Endothelial cell of umbilical vein (primary cell): Measurements from ENCODE around the gene NLGN1. TPM values are rescaled to one million over a fixed set of nuclear protein-coding genes. Genes with fewer than 3 reads are reported as not detected.

Experiments
- BruUV-seq: library from RNA; stranded (reverse); fragments of 400-500 nt; replicated peaks from 2 replicates; lab custom pipeline; 2021; lab: Mats Ljungman, UMichigan
- CTCF ChIA-PET: fragments of 300-600, 350-600 bp; sonication (Branson Sonifier 250); formaldehyde crosslinking; loops from one replicate; lab custom pipeline; 2021; ENCODE audit warnings: antibody characterized with exemption, inconsistent platforms; lab: Charles Lee
- POLR2A ChIA-PET: fragments of 300-600, 350-600 bp; sonication (Branson Sonifier 250); formaldehyde crosslinking; loops from one replicate; lab custom pipeline; 2021; ENCODE audit warnings: antibody characterized with exemption, inconsistent platforms; lab: Charles Lee
- DNase-seq: peaks from one replicate; pipeline ENCODE4 v3.0.0-alpha.2; 2011; ENCODE audit warnings: low read depth, low spot score
- FAIRE-seq: peaks from 2 replicates; lab custom pipeline; 2011; peaks lifted over from hg19 to GRCh38; lab: Jason Lieb, UNC
- H2AFZ ChIP-seq: 2 replicates; pipeline ENCODE4 v1.6.0; 2012; ENCODE audit warnings: low read depth, low read length, control low read depth, inconsistent platforms
- H3K27ac ChIP-seq: 2 replicates; pipeline ENCODE4 v1.5.1; 2011; ENCODE audit warnings: low read depth, mild to moderate bottlenecking, control low read depth, low read length, moderate library complexity; ENCODE audit not compliant: insufficient read depth
- H3K27me3 ChIP-seq, 2 experiments: 2 replicates each; pipeline versions ENCODE4 v1.6.0 to v1.6.1; 2011; ENCODE audit warnings: low read length in 2 of 2, mixed read lengths in 1 of 2; ENCODE audit not compliant: control insufficient read depth in 2 of 2, insufficient read depth in 2 of 2
- H3K36me3 ChIP-seq, 2 experiments: 2 replicates in 1 of 2; 3 replicates in 1 of 2; pipeline ENCODE4 v1.5.1; 2011; ENCODE audit warnings: low read length in 2 of 2, mild to moderate bottlenecking in 1 of 2, moderate library complexity in 1 of 2; ENCODE audit not compliant: control insufficient read depth in 2 of 2, insufficient read depth in 2 of 2; ENCODE audit errors: extremely low read depth in 1 of 2
- H3K4me1 ChIP-seq: 3 replicates; pipeline ENCODE4 v1.5.1; 2011; ENCODE audit warnings: mild to moderate bottlenecking, low read length; ENCODE audit not compliant: control insufficient read depth, insufficient read depth; ENCODE audit errors: extremely low read depth
- H3K4me2 ChIP-seq: 2 replicates; pipeline ENCODE4 v1.6.1; 2011; ENCODE audit warnings: low read length, control low read depth, mixed read lengths; ENCODE audit not compliant: insufficient read depth
- H3K4me3 ChIP-seq, 3 experiments: fragments of 200-600 bp in 1 of 3; sonication (generic), shearing (Covaris generic) in 1 of 3; replicated peaks in 1 of 3; 2 replicates each; pipeline ENCODE4 v1.5.1; 2011 to 2016; ENCODE audit warnings: control low read depth in 3 of 3, low read length in 3 of 3, mild to moderate bottlenecking in 2 of 3, inconsistent platforms in 1 of 3, low read depth in 1 of 3, moderate library complexity in 1 of 3; ENCODE audit not compliant: insufficient read depth in 1 of 3
- H3K79me2 ChIP-seq: 2 replicates; pipeline ENCODE4 v1.6.0; 2012; ENCODE audit warnings: low read length, inconsistent platforms; ENCODE audit not compliant: control insufficient read depth, insufficient read depth
- H3K9ac ChIP-seq: replicated peaks from 2 replicates; pipeline ENCODE3; 2011; ENCODE audit warnings: low read length, control low read depth; ENCODE audit not compliant: insufficient read depth; ENCODE audit errors: extremely low read depth
- H3K9me1 ChIP-seq: replicated peaks from 3 replicates; pipeline ENCODE4 v1.6.0; 2011; ENCODE audit warnings: mild to moderate bottlenecking, low read length; ENCODE audit not compliant: control insufficient read depth, insufficient read depth; ENCODE audit errors: extremely low read depth
- H3K9me3 ChIP-seq: replicated peaks from 2 replicates; pipeline ENCODE4 v1.5.1; 2012; ENCODE audit warnings: low read length, inconsistent platforms; ENCODE audit not compliant: control insufficient read depth, insufficient read depth
- H4K20me1 ChIP-seq: replicated peaks from 2 replicates; pipeline ENCODE3; 2011; ENCODE audit warnings: mild to moderate bottlenecking, low read length; ENCODE audit not compliant: control insufficient read depth, insufficient read depth; ENCODE audit errors: extremely low read depth
- CTCF ChIP-seq, 2 donors: IDR thresholded peaks; 1 replicate in 1 of 2; 2 replicates in 1 of 2; pipeline ENCODE4 v1.5.1; 2011; ENCODE audit warnings: low read length in 2 of 2, mild to moderate bottlenecking in 2 of 2, moderate library complexity in 2 of 2, control low read depth in 1 of 2, inconsistent platforms in 1 of 2, low read depth in 1 of 2; ENCODE audit not compliant: insufficient read depth in 1 of 2; ENCODE audit errors: extremely low read depth in 1 of 2
- MAX ChIP-seq: IDR thresholded peaks from 2 replicates; pipeline ENCODE4 v1.6.1; 2011; ENCODE audit not compliant: insufficient read depth, insufficient read length
- MYC ChIP-seq: IDR thresholded peaks from one replicate; pipeline ENCODE4 v1.6.1; 2011; ENCODE audit warnings: mild to moderate bottlenecking, low read depth, low read length
- POLR2AphosphoS5 ChIP-seq: IDR thresholded peaks from 2 replicates; pipeline ENCODE4 v1.6.1; 2012; ENCODE audit warnings: low read depth, mild to moderate bottlenecking, control low read depth, low read length, moderate library complexity; ENCODE audit not compliant: insufficient read depth
- dilution Hi-C: fragments of 300-500 bp; cut with MboI; formaldehyde crosslinking; loops from one replicate; pipeline ENCODE4 v1.15.0; 2019; ENCODE audit warnings: low sequenced_read_pairs; ENCODE audit not compliant: extremely low pct_ligation_motif_present
- intact Hi-C: fragments of 100-400 bp; cut with micrococcal nuclease; formaldehyde crosslinking; loops from one replicate; pipeline ENCODE4 v1.10.0; 2022
- polyA plus RNA-seq, 4 experiments: library from polyadenylated mRNA; depleted of rRNA in 3 of 4; stranded (reverse) in 3 of 4; unstranded in 1 of 4; fragments of >200 nt; gene quantifications; 2 replicates each; pipeline versions ENCODE4 v1.2.1 to v1.2.3, GENCODE V29; 2011 to 2012; ENCODE audit warnings: missing spikeins in 1 of 4
- total RNA-seq: library from RNA; stranded (reverse); gene quantifications from 2 replicates; pipeline ENCODE4 v1.2.3, GENCODE V29; 2021

The NLGN1 gene
- total and polyA plus RNA-seq, 2 donors (not counting 3 experiments of a cell fraction or from before 2014, with no cell fraction given): 7.9 to 16.3 TPM

GRCh38 chr3:173653781-173654180 lies 256.2 kb downstream of the NLGN1 start:
- dilution Hi-C loops (no loop called here), intact Hi-C loops (no loop called here)
- Histone ChIP-seq H3K27me3 (no peaks in the 10 kb centered on the region), H3K4me1 (peaks cover 3% of the 10 kb centered on the region), H3K9me3 (no peaks in the 10 kb centered on the region), H3K9me1 (no peaks in the 10 kb centered on the region), H3K9ac (no peak overlapping the region), H3K79me2 (peaks cover 8% of the 10 kb centered on the region), H3K27ac (no peak overlapping the region), H4K20me1 (no peaks in the 10 kb centered on the region), H3K4me2 (no peak overlapping the region), H3K4me3 (no peak overlapping the region), H2AFZ (no peak overlapping the region), H3K36me3 (no peaks in the 10 kb centered on the region)
- POLR2A ChIA-PET: no interaction called here
- TF ChIP-seq MAX: no peak
- no peak for DNase-seq
- CTCF ChIA-PET: no interaction called here
- BruUV-seq: no TSS peak
- FAIRE-seq: no peak

- H3K9me1 ChIP-seq: no peaks in the 10 kb centered on the region
- H3K4me2 ChIP-seq: no peak overlapping the region
- intact Hi-C loops (no loop called here), dilution Hi-C loops (no loop called here)
- no peaks in the 10 kb centered on the region for H3K9me3 ChIP-seq
- H3K27ac ChIP-seq: no peak overlapping the region
- FAIRE-seq (no peak), DNase-seq (no peak)
- no peak overlapping the region for H3K9ac ChIP-seq
- H3K36me3 ChIP-seq: no peaks in the 10 kb centered on the region
- no peak overlapping the region for H3K4me3 ChIP-seq
- H4K20me1 ChIP-seq: no peaks in the 10 kb centered on the region
- no TSS peak for BruUV-seq
- POLR2A ChIA-PET: no interaction called here
- TF ChIP-seq CTCF (IDR thresholded peaks at IDR 0.05; ENCODE audit: extremely low read depth in 1 of 2, insufficient read depth in 1 of 2, low read depth in 1 of 2, low read length in 2 of 2) (no peak), MYC (no peak), MAX (no peak), POLR2AphosphoS5 (no peak)
- H3K4me1 ChIP-seq: peaks cover 3% of the 10 kb centered on the region
- peaks cover 2% of the 10 kb centered on the region for H3K79me2 ChIP-seq
- H2AFZ ChIP-seq: no peak overlapping the region
- no peaks in the 10 kb centered on the region for H3K27me3 ChIP-seq
- CTCF ChIA-PET: interaction anchor here (1.9 kb wide), 1 partner anchor 25 kb away, joined by 4 read pairs; no protein-coding TSS in a partner anchor
These were observed 262.4 kb downstream of the NLGN1 start for GRCh38 chr3:173659972-173660371.
